GM12892 (cell line): Measurements from ENCODE around the gene HSFX2.
"Not testable (repeated sequence)": the region's sequence is repeated elsewhere in the genome, so short reads cannot be mapped to it uniquely, and the experiment has no call there.

Experiments used
- POLR2A ChIP-seq: IDR thresholded peaks from 2 replicates; pipeline ENCODE4 v1.6.1; 2011; ENCODE audit warnings: low read depth, low read length, control low read depth
- POLR2AphosphoS5 ChIP-seq: IDR thresholded peaks from 2 replicates; pipeline ENCODE4 v1.6.1; 2011; ENCODE audit warnings: low read depth, low read length, control low read depth
- TAF1 ChIP-seq: IDR thresholded peaks from 2 replicates; pipeline ENCODE4 v1.6.1; 2011; ENCODE audit warnings: low read depth, mild to moderate bottlenecking, control low read depth, low read length, borderline replicate concordance

GRCh38 chrX:149545545-149546543 is 49.3 kb downstream of the HSFX2 start:
- TF ChIP-seq POLR2AphosphoS5, POLR2A, TAF1: not testable (repeated sequence)
